Esophagus muscularis mucosa (tissue), 4 donors: Measurements from ENCODE around the gene ZNF268.

ENCODE experiments used
- CTCF ChIP-seq, 3 experiments: fragments of 200-600 bp in 2 of 3; fragments of 450-650 bp in 1 of 3; sonication (generic) in 2 of 3; IDR thresholded peaks; one replicate each; pipeline ENCODE4 v1.5.1; 2017 to 2019; ENCODE audit warnings: antibody characterized with exemption in 3 of 3, mild to moderate bottlenecking in 2 of 3, moderate library complexity in 1 of 3
- EP300 ChIP-seq: sonication (generic); formaldehyde crosslinking; IDR thresholded peaks from one replicate; pipeline ENCODE4 v1.6.1; 2017; ENCODE audit warnings: antibody characterized with exemption
- POLR2A ChIP-seq: fragments of 450-650 bp; IDR thresholded peaks from one replicate; pipeline ENCODE4 v1.6.1; 2017; ENCODE audit warnings: antibody characterized with exemption, moderate library complexity, mild to moderate bottlenecking, low read depth
- POLR2AphosphoS5 ChIP-seq, 2 donors: sonication (generic); formaldehyde crosslinking; IDR thresholded peaks; one replicate each; pipeline ENCODE4 v1.6.1; 2017; ENCODE audit warnings: antibody characterized with exemption in 2 of 2

- no peak for TF ChIP-seq CTCF (IDR thresholded peaks at IDR 0.05)
- TF ChIP-seq POLR2AphosphoS5 (IDR thresholded peaks at IDR 0.05): no peak
- TF ChIP-seq POLR2A: no peak
- no peak for TF ChIP-seq EP300
Observed at GRCh38 chr12:133236556-133236955, 55.3 kb downstream of the ZNF268 start.
